22Rv1 (cell line): ENCODE measurements around the gene PRR33.
A peak's percentile ranks its signal among the peaks of the same experiment; 100 is the strongest.

Experiments
- H3K27ac ChIP-seq: fragments of 450-650 bp; 2 replicates; pipeline ENCODE4 v1.5.1; 2017
- CTCF ChIP-seq: fragments of 450-650 bp; IDR thresholded peaks from 2 replicates; pipeline ENCODE4 v1.5.1; 2017; ENCODE audit warnings: mild to moderate bottlenecking
- ZFX ChIP-seq: fragments of 450-650 bp; IDR thresholded peaks from 2 replicates; pipeline ENCODE4 v1.6.1; 2017; ENCODE audit warnings: antibody characterized with exemption, borderline replicate concordance

Gene PRR33

GRCh38 chr11:1921574-1922141 is 30.0 kb upstream of the PRR33 start:
- TF ChIP-seq CTCF (no peak), ZFX (no peak)
- no peak overlapping the region for H3K27ac ChIP-seq

- TF ChIP-seq CTCF = 0 out of 2 replicates have a peak, but pooled peaks have one; percentile 4
- no peak for TF ChIP-seq ZFX
- H3K27ac ChIP-seq = no peak overlapping the region
These were observed 29.3 kb upstream of the PRR33 start for GRCh38 chr11:1920909-1921573.

DNA sequence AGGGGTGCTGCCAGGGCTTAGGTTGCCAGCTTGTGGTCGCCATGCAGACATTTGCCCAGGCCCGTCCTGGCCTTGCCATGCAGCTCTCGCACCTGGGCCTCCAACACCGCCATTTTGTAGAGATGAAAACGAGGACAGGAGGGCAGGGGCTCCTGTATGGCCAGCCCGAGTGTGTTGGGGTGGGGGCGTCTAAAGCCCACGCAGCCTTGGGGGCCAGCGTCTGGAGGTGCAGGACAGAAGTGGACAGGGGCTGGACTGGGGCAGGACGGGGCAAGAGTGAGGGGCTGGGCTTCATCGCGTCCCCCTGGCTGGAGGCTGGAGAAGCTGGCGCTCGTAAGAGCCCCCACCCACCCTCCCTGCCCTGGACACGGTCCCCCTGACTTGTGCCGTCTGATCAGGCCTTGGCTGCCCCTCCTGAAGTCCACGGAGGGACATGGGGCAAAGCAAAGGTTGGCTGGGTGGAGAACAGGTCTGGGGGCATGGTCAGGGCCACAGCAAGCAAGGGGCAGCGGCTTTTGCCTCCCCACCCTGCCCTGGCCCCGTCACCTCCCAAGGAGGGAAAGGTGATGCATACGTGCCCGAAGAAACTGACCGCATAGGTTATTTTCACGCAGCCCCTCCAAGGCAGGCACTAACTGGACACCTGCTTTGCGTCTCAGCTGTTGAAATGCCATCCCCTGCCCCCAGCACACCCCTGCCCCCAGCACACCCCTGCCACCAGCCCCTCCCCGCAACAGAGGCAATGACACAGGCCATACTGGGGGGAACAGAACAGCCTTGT is 28.6 kb upstream of the PRR33 start:
- no peak overlapping the region for H3K27ac ChIP-seq
- TF ChIP-seq ZFX (no peak), CTCF (no peak)

DNA sequence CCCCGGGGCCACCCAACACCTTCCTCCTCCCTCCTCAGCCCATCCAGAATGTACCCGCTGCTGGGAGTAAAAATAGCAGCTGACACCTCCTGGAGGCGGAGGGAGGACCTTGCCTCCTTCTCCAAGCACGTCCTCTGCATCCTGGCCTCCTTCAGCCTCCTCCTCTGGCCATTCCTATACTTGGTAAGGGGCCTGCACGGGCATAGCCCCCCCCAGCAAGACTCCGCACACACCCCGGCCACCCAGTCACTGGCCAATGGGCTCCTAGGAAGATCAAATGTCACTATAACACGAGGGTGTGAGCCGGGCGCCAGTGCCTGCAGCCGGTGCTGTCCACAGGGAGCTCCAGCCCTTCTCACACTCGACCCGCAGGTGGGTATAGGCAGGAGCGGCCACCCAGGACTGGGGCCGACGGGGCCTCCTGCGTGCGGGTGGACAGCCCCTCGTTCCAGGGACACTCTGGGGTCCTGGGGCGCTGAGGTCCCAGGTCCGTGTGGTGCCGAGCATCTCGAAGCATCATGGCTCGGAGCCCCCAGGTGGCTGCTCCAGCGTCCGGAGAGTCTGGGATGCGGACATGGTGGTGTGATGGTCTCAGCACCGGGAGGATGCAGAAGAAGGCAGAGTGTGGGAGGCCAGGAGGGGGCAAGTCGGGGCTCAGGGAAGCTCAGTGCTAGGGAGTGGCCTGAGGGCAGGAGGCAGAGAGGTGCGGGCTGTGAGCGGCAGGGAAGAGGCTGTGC is 27.9 kb upstream of the PRR33 start, which contains the start of gene TNNT3:
TNNT3 (plus strand) TSS at position 313 of the 737 bp plus-strand sequence. CDS start 3,172 bp downstream, outside the sequence.
- TF ChIP-seq CTCF (no peak), ZFX (no peak)
- H3K27ac ChIP-seq = no peak within 1 kb of the TSS

DNA sequence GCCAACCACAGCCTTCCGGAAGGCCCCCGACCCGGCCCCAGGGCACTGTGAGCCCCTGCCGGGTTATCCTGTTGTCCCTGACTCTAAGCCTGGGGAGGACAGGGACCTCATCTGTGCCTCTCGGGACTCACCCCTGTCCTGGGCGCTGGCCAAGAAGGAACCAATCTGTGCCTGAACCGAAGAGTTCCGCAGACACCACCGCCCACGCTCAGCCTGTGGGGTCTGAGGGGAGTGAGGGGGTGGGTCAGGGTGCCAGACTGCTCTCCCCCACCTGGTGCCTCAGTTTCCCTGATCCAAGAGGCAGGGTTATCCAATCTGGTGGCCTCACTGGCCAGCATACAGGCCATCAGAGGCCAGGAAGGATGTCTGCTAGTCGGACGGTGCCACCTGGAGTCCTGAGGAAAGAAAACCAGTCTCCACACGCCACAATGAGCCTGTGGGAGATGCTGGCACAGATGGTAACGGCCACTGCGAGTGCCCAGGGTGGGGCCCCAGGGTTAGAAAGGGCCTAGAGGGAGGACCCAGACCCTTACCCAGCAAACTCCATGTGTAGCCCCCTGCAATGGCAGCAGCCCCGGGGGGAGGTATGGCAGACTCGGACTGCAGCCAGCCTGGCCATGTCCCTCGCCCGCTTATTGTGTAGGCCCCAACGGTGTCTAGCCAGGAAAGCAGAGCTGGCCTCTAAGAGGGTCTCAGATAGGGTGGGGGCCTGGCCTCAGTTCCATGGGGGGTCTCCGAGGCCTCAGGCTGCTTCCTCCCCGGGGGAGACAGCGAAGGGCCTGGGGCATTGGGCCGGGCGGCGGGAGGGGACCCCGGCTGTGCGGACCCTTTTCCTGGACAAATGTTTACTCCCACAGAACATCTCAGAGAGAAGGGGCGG is 27.0 kb upstream of the PRR33 start:
- no peak for TF ChIP-seq CTCF
- no peak for TF ChIP-seq ZFX
- no peak overlapping the region for H3K27ac ChIP-seq

GRCh38 chr11:1917523-1918435 is 26.1 kb upstream of the PRR33 start:
- TF ChIP-seq CTCF = peak; percentile 67
- no peak for TF ChIP-seq ZFX
- no peak overlapping the region for H3K27ac ChIP-seq
